Brain microvascular endothelial cell (primary cell): ENCODE data around the gene MAP7D3.

Experiments
- DNase-seq: peaks from one replicate; pipeline ENCODE4 v3.0.0-alpha.2; 2020
- H3K27ac ChIP-seq: fragments of 250-450 bp; sonication (Bioruptor Pico); 2 replicates; pipeline ENCODE4 v1.5.1; 2020; ENCODE audit warnings: mild to moderate bottlenecking, moderate library complexity
- H3K27me3 ChIP-seq: fragments of 250-450 bp; sonication (Bioruptor Pico); replicated peaks from 2 replicates; pipeline ENCODE4 v1.5.1; 2020; ENCODE audit warnings: mild to moderate bottlenecking
- H3K36me3 ChIP-seq: fragments of 250-450 bp; sonication (Bioruptor Pico); replicated peaks from 2 replicates; pipeline ENCODE4 v1.5.1; 2020; ENCODE audit warnings: mild to moderate bottlenecking
- H3K4me3 ChIP-seq: 2 replicates; pipeline ENCODE4 v1.5.1; 2011; ENCODE audit warnings: low read depth, mild to moderate bottlenecking, control low read depth, low read length, moderate library complexity
- in situ Hi-C: cut with HindIII; loops from 2 replicates; pipeline ENCODE4 v1.10.0; 2017; ENCODE audit warnings: low sequenced_read_pairs, low pct_ligation_motif_present
- TF ChIP-seq, protein P1 (sequence below): IDR thresholded peaks from 2 replicates; pipeline ENCODE4 v1.5.1; 2011; ENCODE audit warnings: low read depth, mild to moderate bottlenecking, moderate library complexity, low read length, control low read depth, inconsistent platforms; ENCODE audit errors: missing control alignments

The MAP7D3 gene

DNA sequence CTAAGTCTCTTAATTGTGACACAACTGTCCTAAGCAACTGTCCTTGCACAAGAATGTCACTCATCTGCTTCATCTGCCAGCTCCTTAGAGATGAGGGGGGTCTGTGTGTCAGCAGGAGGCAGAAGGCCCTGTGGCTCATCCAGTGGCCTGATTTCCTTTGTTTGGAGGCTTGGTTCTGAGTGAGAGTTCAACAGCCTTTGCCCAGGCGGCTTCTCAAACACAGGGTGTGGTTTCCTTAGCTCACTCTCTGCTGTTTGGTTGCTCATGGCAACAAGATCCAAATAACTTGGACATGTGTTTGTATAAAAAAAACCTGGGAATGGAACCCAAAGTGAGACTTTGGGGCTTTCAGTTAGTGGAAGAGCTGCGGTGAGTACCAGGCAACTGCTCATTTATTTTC is 46.6 kb downstream of the MAP7D3 start:
- in situ Hi-C loops = no loop called here
- DNase-seq = peak; percentile 59
- Histone ChIP-seq H3K36me3 (no peaks in the 10 kb centered on the region), H3K27ac (no peak overlapping the region), H3K4me3 (no peak overlapping the region), H3K27me3 (no peaks in the 10 kb centered on the region)
- TF ChIP-seq, protein P1, sequence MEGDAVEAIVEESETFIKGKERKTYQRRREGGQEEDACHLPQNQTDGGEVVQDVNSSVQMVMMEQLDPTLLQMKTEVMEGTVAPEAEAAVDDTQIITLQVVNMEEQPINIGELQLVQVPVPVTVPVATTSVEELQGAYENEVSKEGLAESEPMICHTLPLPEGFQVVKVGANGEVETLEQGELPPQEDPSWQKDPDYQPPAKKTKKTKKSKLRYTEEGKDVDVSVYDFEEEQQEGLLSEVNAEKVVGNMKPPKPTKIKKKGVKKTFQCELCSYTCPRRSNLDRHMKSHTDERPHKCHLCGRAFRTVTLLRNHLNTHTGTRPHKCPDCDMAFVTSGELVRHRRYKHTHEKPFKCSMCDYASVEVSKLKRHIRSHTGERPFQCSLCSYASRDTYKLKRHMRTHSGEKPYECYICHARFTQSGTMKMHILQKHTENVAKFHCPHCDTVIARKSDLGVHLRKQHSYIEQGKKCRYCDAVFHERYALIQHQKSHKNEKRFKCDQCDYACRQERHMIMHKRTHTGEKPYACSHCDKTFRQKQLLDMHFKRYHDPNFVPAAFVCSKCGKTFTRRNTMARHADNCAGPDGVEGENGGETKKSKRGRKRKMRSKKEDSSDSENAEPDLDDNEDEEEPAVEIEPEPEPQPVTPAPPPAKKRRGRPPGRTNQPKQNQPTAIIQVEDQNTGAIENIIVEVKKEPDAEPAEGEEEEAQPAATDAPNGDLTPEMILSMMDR = no peak

DNA sequence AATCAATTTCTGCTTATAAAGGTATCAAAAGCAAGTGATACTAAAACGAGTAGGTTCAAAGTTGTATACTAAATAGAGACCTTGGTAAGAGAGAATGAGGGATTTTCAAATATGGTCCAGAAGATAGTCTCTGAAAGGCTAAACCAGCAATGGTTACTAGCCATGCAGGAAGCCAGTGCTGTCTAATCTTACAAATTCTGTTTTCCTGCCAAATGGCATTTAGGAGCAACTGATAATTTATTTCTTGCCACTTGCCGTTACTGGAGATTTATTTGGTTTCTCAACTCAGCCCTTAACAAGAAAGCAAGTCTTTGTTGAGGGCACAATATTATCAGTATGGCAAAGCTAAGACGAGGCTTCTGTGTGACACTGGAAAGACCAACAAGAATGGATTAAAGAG is 47.2 kb downstream of the MAP7D3 start:
- DNase-seq = no peak
- H3K27ac ChIP-seq = no peak overlapping the region
- TF ChIP-seq, protein P1 = no peak
- H3K27me3 ChIP-seq = no peaks in the 10 kb centered on the region
- H3K36me3 ChIP-seq = no peaks in the 10 kb centered on the region
- in situ Hi-C loops = no loop called here
- H3K4me3 ChIP-seq = no peak overlapping the region

DNA sequence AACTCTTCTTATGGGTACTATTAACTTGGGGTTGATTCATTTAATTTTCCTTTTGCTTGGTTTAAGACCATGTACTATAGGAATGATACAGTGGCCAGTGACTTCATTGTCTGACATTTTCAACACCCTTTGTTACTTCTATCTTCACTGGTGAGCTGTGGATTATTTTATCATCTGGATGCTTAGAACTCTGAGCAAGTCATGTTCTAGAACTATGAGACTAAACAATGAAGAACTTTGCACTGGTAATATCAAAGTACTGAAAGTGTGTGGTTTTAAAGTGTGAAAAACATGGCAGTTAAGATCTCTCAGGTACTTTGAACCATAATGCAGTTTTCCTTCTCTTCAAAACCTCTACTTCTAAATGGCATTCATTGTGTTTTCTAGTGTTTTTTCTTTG is 47.8 kb downstream of the MAP7D3 start:
- Histone ChIP-seq H3K36me3 (no peaks in the 10 kb centered on the region), H3K4me3 (no peak overlapping the region), H3K27ac (no peak overlapping the region), H3K27me3 (no peaks in the 10 kb centered on the region)
- TF ChIP-seq, protein P1 = no peak
- DNase-seq = no peak
- in situ Hi-C loops = no loop called here

DNA sequence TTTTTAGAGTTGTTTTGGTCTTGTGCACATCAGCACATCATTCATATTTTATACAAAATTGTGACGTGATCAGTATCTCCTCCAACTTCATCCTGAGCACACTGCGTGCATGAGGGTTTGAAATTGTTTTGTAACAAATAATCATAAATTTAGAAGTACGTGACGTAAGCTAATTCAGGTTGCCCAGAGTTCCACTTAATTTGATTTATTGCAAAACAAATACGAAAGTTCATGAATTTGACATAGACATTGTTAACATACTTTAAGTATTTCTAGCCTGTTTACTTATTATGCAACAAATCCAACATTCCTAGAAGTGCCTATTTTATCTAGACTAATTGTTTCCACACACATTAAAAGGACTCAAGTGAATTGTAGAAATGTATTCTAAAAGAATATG is 48.3 kb downstream of the MAP7D3 start:
- in situ Hi-C loops = no loop called here
- DNase-seq = no peak
- TF ChIP-seq, protein P1 = no peak
- Histone ChIP-seq H3K27ac (no peak overlapping the region), H3K27me3 (no peaks in the 10 kb centered on the region), H3K4me3 (no peak overlapping the region), H3K36me3 (no peaks in the 10 kb centered on the region)

DNA sequence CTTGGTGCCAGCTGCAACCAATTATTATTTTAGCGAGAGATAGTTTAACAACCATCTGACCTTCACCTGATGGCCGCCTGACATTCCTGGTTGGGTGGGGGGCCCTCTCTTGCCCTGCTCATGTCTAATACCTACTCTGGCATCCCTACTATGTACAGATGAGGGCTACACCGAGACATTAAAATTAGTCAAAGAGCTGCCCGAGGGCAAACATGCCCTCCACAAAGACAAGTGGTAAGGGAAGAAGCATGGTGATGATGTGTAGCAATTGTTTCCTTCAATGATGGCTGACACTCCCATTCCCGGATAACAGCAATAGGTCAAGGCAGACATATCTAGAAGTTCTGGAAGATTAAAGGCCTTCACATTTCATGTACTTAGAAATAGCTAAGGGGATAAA is 49.6 kb downstream of the MAP7D3 start:
- DNase-seq = no peak
- H3K27ac ChIP-seq = no peak overlapping the region
- H3K4me3 ChIP-seq = no peak overlapping the region
- TF ChIP-seq, protein P1 = no peak
- no peaks in the 10 kb centered on the region for H3K27me3 ChIP-seq
- in situ Hi-C loops = no loop called here
- no peaks in the 10 kb centered on the region for H3K36me3 ChIP-seq

DNA sequence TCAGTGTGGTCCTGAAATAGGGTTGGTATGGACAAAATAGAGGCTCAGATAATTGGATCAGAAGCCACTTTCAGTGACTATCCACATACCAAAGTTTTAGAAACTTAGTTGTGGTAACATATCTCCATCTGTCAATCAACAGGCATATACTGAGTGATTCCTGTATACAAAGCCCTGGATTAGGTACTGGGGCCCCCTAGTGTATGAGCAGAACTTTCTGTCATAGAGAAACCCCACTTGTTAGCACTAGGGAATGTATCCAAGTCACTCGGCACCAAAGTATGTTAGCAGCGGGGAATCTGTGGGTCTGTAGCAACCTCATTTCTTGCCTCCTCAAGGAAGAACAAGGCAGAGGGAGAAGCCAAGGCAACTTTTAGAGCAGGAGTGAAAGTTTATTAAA is 50.7 kb downstream of the MAP7D3 start:
- H3K27me3 ChIP-seq = no peaks in the 10 kb centered on the region
- no peak overlapping the region for H3K27ac ChIP-seq
- no peaks in the 10 kb centered on the region for H3K36me3 ChIP-seq
- in situ Hi-C loops = no loop called here
- no peak for DNase-seq
- no peak overlapping the region for H3K4me3 ChIP-seq
- TF ChIP-seq, protein P1 = peak; percentile 61
